ENCODE measurements around the gene FERMT1.

GRCh38 chr20:6094063-6094462, 28.8 kb downstream of the FERMT1 start:
- no peak for TF ChIP-seq GATA2 (IDR thresholded peaks at IDR 0.05; ENCODE audit: low read depth, low read length)
- TF ChIP-seq GATA3 (IDR thresholded peaks at IDR 0.05; ENCODE audit: low read depth, low read length): no peak
